Glutamatergic neuron (in vitro differentiated cells): ENCODE data around the gene PACSIN3. TPM values are rescaled to one million over a fixed set of nuclear protein-coding genes. Genes with fewer than 3 reads are reported as not detected.

ENCODE experiments used
- DNase-seq: peaks from one replicate; pipeline ENCODE4 v3.0.0; 2022
- H3K27ac Mint-ChIP-seq: one replicate; pipeline ENCODE4 v1.8.0; 2020; ENCODE audit warnings: mild to moderate bottlenecking, mixed read lengths, inconsistent platforms; ENCODE audit not compliant: unreplicated experiment
- H3K27me3 Mint-ChIP-seq: one replicate; pipeline ENCODE4 v1.8.0; 2020; ENCODE audit warnings: mild to moderate bottlenecking, moderate library complexity, mixed read lengths, inconsistent platforms; ENCODE audit not compliant: unreplicated experiment
- H3K36me3 Mint-ChIP-seq: one replicate; pipeline ENCODE4 v1.8.0; 2020; ENCODE audit warnings: mild to moderate bottlenecking, mixed read lengths, inconsistent platforms; ENCODE audit not compliant: unreplicated experiment
- H3K4me1 Mint-ChIP-seq: one replicate; pipeline ENCODE4 v1.8.0; 2020; ENCODE audit warnings: mild to moderate bottlenecking, low read depth, mixed read lengths, inconsistent platforms; ENCODE audit not compliant: unreplicated experiment
- H3K4me3 Mint-ChIP-seq: one replicate; pipeline ENCODE4 v1.8.0; 2020; ENCODE audit warnings: mild to moderate bottlenecking, mixed read lengths, inconsistent platforms; ENCODE audit not compliant: unreplicated experiment
- H3K9me3 Mint-ChIP-seq: one replicate; pipeline ENCODE4 v1.8.0; 2020; ENCODE audit warnings: mild to moderate bottlenecking, moderate library complexity, mixed read lengths, inconsistent platforms; ENCODE audit not compliant: unreplicated experiment
- total RNA-seq: library from RNA; stranded (reverse); fragmentation: NEBNext Ultra II Directional; extraction: Animal tissue kit (Norgen Biotek cat#: 25700); gene quantifications from one replicate; pipeline ENCODE4 v1.2.1, GENCODE V29; 2021; ENCODE audit not compliant: unreplicated experiment
- TF ChIP-seq, protein P1 (sequence below): fragments of 200-600 bp; sonication (generic); IDR thresholded peaks from one replicate; pipeline ENCODE4 v1.5.0; 2021; ENCODE audit not compliant: partially characterized antibody, unreplicated experiment

PACSIN3 gene
- total RNA-seq, 1 donor from 2014 or later: 2.2 TPM

DNA sequence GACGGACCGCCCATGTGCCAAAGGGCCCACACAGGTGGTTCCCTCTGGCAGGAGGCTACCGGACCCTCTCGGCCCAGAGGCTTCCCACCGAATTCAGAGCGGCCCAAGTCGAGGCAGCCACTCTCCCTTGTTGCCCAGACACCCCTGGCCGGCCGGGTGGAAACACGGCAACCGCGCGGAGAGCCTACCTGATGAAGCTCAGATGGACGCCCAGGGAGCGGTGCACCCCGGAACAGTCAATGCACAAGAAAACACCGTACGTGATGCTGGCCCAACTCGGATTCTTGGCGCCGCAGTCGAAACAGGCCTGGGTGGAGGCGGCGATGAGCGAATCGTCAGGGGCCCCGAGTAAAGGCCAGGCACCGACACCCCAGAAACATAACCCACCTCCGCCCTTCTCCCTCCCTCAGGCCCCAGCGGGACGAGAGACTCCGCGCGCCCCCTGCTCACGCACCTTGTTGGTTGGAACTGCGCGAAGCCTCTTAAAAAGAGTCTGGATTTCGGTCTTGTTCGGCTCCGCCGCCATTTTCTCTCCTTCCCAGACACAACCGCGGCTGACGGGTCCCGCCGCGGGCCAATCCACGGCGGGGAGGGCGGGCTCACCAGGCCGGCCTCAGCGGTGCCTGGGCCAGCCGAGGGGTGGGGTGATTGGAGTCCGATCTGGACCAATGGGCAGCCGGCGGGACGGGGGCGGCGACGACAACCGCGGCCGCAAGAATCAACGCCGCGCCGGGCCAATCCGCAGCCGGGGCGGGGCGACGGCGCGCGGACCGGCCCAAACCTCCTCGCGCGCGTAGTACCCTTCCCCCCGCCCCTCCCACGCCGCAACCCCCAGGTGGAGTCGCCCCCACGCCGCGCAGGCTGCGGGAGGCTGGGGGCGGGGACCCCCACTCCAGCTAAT is 9.7 kb downstream of the PACSIN3 start, which contains the start of gene ARFGAP2:
Gene ARFGAP2, minus strand, starts transcription at position 552 of the 901 bp plus-strand sequence. Its CDS starts 26 bp downstream, at position 526.
- peak; percentile 98 for DNase-seq
- TF ChIP-seq, protein P1, sequence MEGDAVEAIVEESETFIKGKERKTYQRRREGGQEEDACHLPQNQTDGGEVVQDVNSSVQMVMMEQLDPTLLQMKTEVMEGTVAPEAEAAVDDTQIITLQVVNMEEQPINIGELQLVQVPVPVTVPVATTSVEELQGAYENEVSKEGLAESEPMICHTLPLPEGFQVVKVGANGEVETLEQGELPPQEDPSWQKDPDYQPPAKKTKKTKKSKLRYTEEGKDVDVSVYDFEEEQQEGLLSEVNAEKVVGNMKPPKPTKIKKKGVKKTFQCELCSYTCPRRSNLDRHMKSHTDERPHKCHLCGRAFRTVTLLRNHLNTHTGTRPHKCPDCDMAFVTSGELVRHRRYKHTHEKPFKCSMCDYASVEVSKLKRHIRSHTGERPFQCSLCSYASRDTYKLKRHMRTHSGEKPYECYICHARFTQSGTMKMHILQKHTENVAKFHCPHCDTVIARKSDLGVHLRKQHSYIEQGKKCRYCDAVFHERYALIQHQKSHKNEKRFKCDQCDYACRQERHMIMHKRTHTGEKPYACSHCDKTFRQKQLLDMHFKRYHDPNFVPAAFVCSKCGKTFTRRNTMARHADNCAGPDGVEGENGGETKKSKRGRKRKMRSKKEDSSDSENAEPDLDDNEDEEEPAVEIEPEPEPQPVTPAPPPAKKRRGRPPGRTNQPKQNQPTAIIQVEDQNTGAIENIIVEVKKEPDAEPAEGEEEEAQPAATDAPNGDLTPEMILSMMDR: no peak
- H3K36me3 Mint-ChIP-seq: no peaks in the 10 kb centered on the region
- peaks cover 14% of the 10 kb centered on the region for H3K9me3 Mint-ChIP-seq
- peaks cover 16% of the 10 kb centered on the region for H3K27me3 Mint-ChIP-seq
- peak within 1 kb of the TSS; percentile 97 for H3K4me3 Mint-ChIP-seq
- peaks cover 28% of the 10 kb centered on the region for H3K4me1 Mint-ChIP-seq
- H3K27ac Mint-ChIP-seq: peak within 1 kb of the TSS; percentile 98

DNA sequence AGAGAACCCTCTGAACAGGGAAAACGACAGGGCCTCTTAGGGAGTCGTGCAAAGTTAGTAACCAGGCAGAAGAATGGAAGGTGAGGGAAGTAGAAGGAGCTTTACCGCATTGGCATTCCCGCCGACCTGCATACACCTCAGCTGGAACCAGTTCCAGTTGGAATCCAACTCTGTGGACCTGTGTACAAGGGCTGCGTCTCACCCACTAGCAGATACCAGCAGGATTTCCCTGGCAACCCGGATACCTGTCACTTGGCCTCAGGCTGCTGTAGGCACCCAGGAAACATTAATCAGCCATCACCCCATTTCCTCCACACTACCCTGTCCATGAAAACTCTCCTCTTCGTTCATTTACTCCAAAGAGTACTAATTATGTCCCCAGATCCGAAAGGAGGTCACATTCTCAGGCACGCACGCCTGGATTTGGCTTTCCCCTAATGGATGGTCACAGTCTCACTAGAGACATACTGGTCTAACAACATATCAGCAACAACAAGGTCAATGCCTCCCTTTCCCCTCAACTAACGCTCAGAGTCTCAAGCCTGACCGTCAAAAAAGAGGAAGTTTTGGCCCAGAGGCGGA is 10.4 kb downstream of the PACSIN3 start:
- H3K36me3 Mint-ChIP-seq: no peaks in the 10 kb centered on the region
- peaks cover 28% of the 10 kb centered on the region for H3K4me1 Mint-ChIP-seq
- peak overlapping the region; percentile 96 for H3K27ac Mint-ChIP-seq
- H3K4me3 Mint-ChIP-seq: peak overlapping the region; percentile 94
- peaks cover 14% of the 10 kb centered on the region for H3K9me3 Mint-ChIP-seq
- no peak for DNase-seq
- TF ChIP-seq, protein P1: no peak
- H3K27me3 Mint-ChIP-seq: peaks cover 18% of the 10 kb centered on the region

DNA sequence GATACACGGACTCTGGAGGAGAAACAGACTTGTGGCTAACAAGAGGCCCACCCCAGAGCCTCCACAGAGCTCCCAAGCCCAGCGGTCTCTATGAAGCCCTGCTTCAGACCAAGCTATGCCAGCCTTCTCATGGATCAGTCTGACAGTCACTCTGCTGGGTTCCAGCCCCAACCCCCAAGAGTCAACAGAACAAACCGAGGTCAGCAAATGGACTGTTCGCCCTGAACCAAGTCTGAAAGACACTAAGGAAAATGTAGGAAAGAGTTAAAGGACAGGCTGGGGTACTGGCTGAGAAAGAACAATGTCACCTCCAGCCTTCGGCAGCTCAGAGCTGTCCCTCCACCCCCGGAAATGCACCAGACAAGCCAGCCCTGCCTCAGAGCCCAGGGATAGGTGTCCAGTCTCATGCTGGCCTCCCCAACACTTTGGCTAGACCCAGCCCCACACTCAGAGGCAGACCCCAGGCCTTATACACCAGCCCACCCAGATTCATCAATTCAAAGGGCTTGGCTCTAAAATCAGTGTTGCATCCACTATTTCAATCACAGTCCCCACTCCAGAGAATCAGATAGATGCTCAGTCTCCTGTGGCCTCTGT is 13.4 kb downstream of the PACSIN3 start:
- H3K4me3 Mint-ChIP-seq: peak overlapping the region; percentile 67

DNA sequence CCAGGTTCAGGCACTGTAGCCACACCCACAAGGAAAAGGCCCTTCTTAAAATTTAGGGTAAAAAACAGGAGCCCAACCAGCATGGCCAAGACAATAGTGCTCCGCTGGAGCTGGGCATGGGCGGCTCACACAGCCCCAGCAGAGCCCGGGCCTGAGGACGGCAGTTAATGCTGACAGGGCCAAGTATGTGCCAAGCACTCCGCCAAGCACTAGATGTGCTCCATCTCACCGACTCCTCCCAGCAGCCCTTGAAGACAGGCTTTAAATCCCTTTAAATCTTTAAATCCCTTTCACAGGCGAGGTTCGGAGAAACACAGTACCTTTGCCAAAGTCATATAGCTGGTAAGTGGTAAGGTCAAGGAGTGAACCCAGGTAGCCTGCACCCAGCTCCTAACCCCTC is 14.4 kb downstream of the PACSIN3 start:
- TF ChIP-seq, protein P1: no peak
- Mint-ChIP-seq H3K36me3 (no peaks in the 10 kb centered on the region), H3K4me1 (peaks cover 25% of the 10 kb centered on the region), H3K4me3 (peak overlapping the region; percentile 67), H3K27me3 (peaks cover 14% of the 10 kb centered on the region), H3K27ac (peak overlapping the region; percentile 91), H3K9me3 (peaks cover 10% of the 10 kb centered on the region)
- no peak for DNase-seq

More for the DNA sequence above, 13.4 kb downstream of the PACSIN3 start:
- H3K36me3 Mint-ChIP-seq: no peaks in the 10 kb centered on the region
- H3K27me3 Mint-ChIP-seq: peaks cover 18% of the 10 kb centered on the region
- peak overlapping the region; percentile 91 for H3K27ac Mint-ChIP-seq
- peaks cover 25% of the 10 kb centered on the region for H3K4me1 Mint-ChIP-seq
- no peak for DNase-seq
- TF ChIP-seq, protein P1: no peak
- H3K9me3 Mint-ChIP-seq: peaks cover 14% of the 10 kb centered on the region
